Measurements from ENCODE around the gene SASH3. TPM values are rescaled to one million over a fixed set of nuclear protein-coding genes. Genes with fewer than 3 reads are reported as not detected.
A peak's percentile ranks its signal among the peaks of the same experiment; 100 is the strongest.

The SASH3 gene
- total RNA-seq, 1 donor from 2014 or later: not detected

GRCh38 chrX:129842510-129843208, 62.9 kb downstream of the SASH3 start:
- H2AFZ ChIP-seq (ENCODE audit: low read depth, low read length): peak overlapping the region; percentile 85
- peak overlapping the region; percentile 87 for H3K4me2 ChIP-seq (ENCODE audit: low read length)
- no peaks in the 10 kb centered on the region for H3K9me3 ChIP-seq (ENCODE audit: insufficient read depth, low read depth, low read length)
- H3K27ac ChIP-seq (ENCODE audit: low read depth, low read length): peak overlapping the region; percentile 52
- Mint-ChIP-seq H3K27ac (ENCODE audit: unreplicated experiment) (peak overlapping the region; percentile 72), H3K4me3 (ENCODE audit: unreplicated experiment) (peak overlapping the region; percentile 92), H3K27me3 (ENCODE audit: low read depth, unreplicated experiment) (no peaks in the 10 kb centered on the region), H3K4me1 (ENCODE audit: low read depth, unreplicated experiment) (peaks cover 23% of the 10 kb centered on the region), H3K36me3 (ENCODE audit: low read depth, unreplicated experiment) (no peaks in the 10 kb centered on the region), H3K9me3 (ENCODE audit: unreplicated experiment) (no peaks in the 10 kb centered on the region)
- TF ChIP-seq CTCF (IDR thresholded peaks at IDR 0.05; ENCODE audit: insufficient read depth, low read depth, low read length) (no peak), EZH2 (IDR thresholded peaks at IDR 0.05; ENCODE audit: insufficient read depth, low read length) (no peak)
- H3K9ac ChIP-seq (ENCODE audit: low read length): peak overlapping the region; percentile 84
- peaks cover 6% of the 10 kb centered on the region for H3K4me1 ChIP-seq (ENCODE audit: insufficient read depth, low read length)
- peaks cover 3% of the 10 kb centered on the region for H3K27me3 ChIP-seq (ENCODE audit: insufficient read depth, low read length)
- peaks cover 2% of the 10 kb centered on the region for H3K36me3 ChIP-seq (ENCODE audit: insufficient read depth, low read length)
- peak overlapping the region; percentile 74 for H3K4me3 ChIP-seq (ENCODE audit: insufficient read depth, low read depth, low read length)
- H3K79me2 ChIP-seq (ENCODE audit: insufficient read depth, low read length): peaks cover 29% of the 10 kb centered on the region
- H4K20me1 ChIP-seq (ENCODE audit: insufficient read depth, low read length): peaks cover 28% of the 10 kb centered on the region
- FAIRE-seq (peak; percentile 93), DNase-seq (ENCODE audit: low read depth) (peak; percentile 40)

- Histone ChIP-seq H3K9ac (ENCODE audit: low read length) (peak overlapping the region; percentile 84), H3K27me3 (ENCODE audit: insufficient read depth, low read length) (peaks cover 3% of the 10 kb centered on the region), H3K4me2 (ENCODE audit: low read length) (peak overlapping the region; percentile 87), H3K4me3 (ENCODE audit: insufficient read depth, low read depth, low read length) (peak overlapping the region; percentile 74), H3K4me1 (ENCODE audit: insufficient read depth, low read length) (peaks cover 6% of the 10 kb centered on the region), H3K36me3 (ENCODE audit: insufficient read depth, low read length) (peaks cover 2% of the 10 kb centered on the region), H3K79me2 (ENCODE audit: insufficient read depth, low read length) (peaks cover 27% of the 10 kb centered on the region), H4K20me1 (ENCODE audit: insufficient read depth, low read length) (peaks cover 28% of the 10 kb centered on the region), H2AFZ (ENCODE audit: low read depth, low read length) (peak overlapping the region; percentile 85), H3K27ac (ENCODE audit: low read depth, low read length) (peak overlapping the region; percentile 52), H3K9me3 (ENCODE audit: insufficient read depth, low read depth, low read length) (no peaks in the 10 kb centered on the region)
- H3K9me3 Mint-ChIP-seq (ENCODE audit: unreplicated experiment): no peaks in the 10 kb centered on the region
- no peak for TF ChIP-seq EZH2 (IDR thresholded peaks at IDR 0.05; ENCODE audit: insufficient read depth, low read length)
- no peak for TF ChIP-seq CTCF (IDR thresholded peaks at IDR 0.05; ENCODE audit: insufficient read depth, low read depth, low read length)
- H3K27ac Mint-ChIP-seq (ENCODE audit: unreplicated experiment): peak overlapping the region; percentile 72
- DNase-seq (ENCODE audit: low read depth) (no peak), FAIRE-seq (no peak)
- H3K27me3 Mint-ChIP-seq (ENCODE audit: low read depth, unreplicated experiment): no peaks in the 10 kb centered on the region
- H3K4me3 Mint-ChIP-seq (ENCODE audit: unreplicated experiment): peak overlapping the region; percentile 92
- H3K36me3 Mint-ChIP-seq (ENCODE audit: low read depth, unreplicated experiment): no peaks in the 10 kb centered on the region
- H3K4me1 Mint-ChIP-seq (ENCODE audit: low read depth, unreplicated experiment): peaks cover 23% of the 10 kb centered on the region
Measured at GRCh38 chrX:129843209-129843458, 63.4 kb downstream of the SASH3 start.
